GM23338 (cell line): ENCODE data around the gene ZMYND12. TPM values are rescaled to one million over a fixed set of nuclear protein-coding genes. Genes with fewer than 3 reads are reported as not detected.
A peak's percentile ranks its signal among the peaks of the same experiment; 100 is the strongest.

Experiments
- ATAC-seq: fragments of 200-7000 bp; cut with Tn5 transposase; 3 replicates; pipeline ENCODE4 v1.9.1; 2020
- DNase-seq: peaks from one replicate; pipeline ENCODE4 v3.0.0-alpha.2; 2015; ENCODE audit warnings: low spot score
- H2AFZ ChIP-seq: fragments of 200-600 bp; sonication (generic); 2 replicates; pipeline ENCODE4 v1.8.0; 2016; ENCODE audit warnings: antibody characterized with exemption, mild to moderate bottlenecking, moderate library complexity
- H3F3A ChIP-seq: fragments of 200-600 bp; sonication (generic); replicated peaks from 2 replicates; pipeline ENCODE4 v1.8.0; 2017; ENCODE audit warnings: antibody characterized with exemption, mixed run types, low read depth
- H3K27ac ChIP-seq: fragments of 200-600 bp; sonication (generic); 2 replicates; pipeline ENCODE4 v1.6.1; 2016; ENCODE audit warnings: low read depth
- H3K27me3 ChIP-seq: fragments of 200-600 bp; sonication (generic); 2 replicates; pipeline ENCODE4 v1.8.0; 2016; ENCODE audit warnings: mild to moderate bottlenecking, mixed run types, moderate library complexity; ENCODE audit not compliant: insufficient read depth
- H3K36me3 ChIP-seq: fragments of 200-600 bp; sonication (generic); 2 replicates; pipeline ENCODE4 v1.8.0; 2016; ENCODE audit warnings: mild to moderate bottlenecking; ENCODE audit not compliant: insufficient read depth
- H3K4me1 ChIP-seq: fragments of 200-600 bp; sonication (generic); 2 replicates; pipeline ENCODE4 v1.8.0; 2016; ENCODE audit warnings: mild to moderate bottlenecking, moderate library complexity; ENCODE audit not compliant: insufficient read depth
- H3K4me2 ChIP-seq: fragments of 200-600 bp; sonication (generic); 2 replicates; pipeline ENCODE4 v1.7.1; 2017; ENCODE audit warnings: mixed run types
- H3K4me3 ChIP-seq: fragments of 200-600 bp; sonication (generic); 2 replicates; pipeline ENCODE4 v1.6.1; 2016; ENCODE audit warnings: mixed run types
- H3K79me2 ChIP-seq: fragments of 200-600 bp; sonication (generic); replicated peaks from 2 replicates; pipeline ENCODE4 v1.8.0; 2017; ENCODE audit warnings: mild to moderate bottlenecking; ENCODE audit not compliant: insufficient read depth
- H3K9me2 ChIP-seq: fragments of 200-600 bp; sonication (generic); 2 replicates; pipeline ENCODE4 v1.8.0; 2017; ENCODE audit not compliant: insufficient read depth
- H4K20me1 ChIP-seq: fragments of 200-600 bp; sonication (generic); replicated peaks from 2 replicates; pipeline ENCODE4 v1.8.0; 2017; ENCODE audit warnings: mild to moderate bottlenecking; ENCODE audit not compliant: insufficient read depth
- H3K27ac Mint-ChIP-seq: 2 replicates; pipeline ENCODE4 v1.8.0; 2020; ENCODE audit warnings: inconsistent platforms, mild to moderate bottlenecking, moderate library complexity, mixed read lengths
- H3K27me3 Mint-ChIP-seq: 3 replicates; pipeline ENCODE4 v1.8.0; 2022; ENCODE audit warnings: low read depth, mild to moderate bottlenecking, moderate library complexity, mixed read lengths, inconsistent platforms; ENCODE audit not compliant: insufficient read depth, poor library complexity
- H3K36me3 Mint-ChIP-seq: 3 replicates; pipeline ENCODE4 v1.8.0; 2021; ENCODE audit warnings: low read depth, mild to moderate bottlenecking, inconsistent platforms, moderate library complexity, mixed read lengths
- H3K4me1 Mint-ChIP-seq: 3 replicates; pipeline ENCODE4 v1.8.0; 2020; ENCODE audit warnings: mild to moderate bottlenecking, inconsistent platforms, mixed read lengths
- H3K4me3 Mint-ChIP-seq: 3 replicates; pipeline ENCODE4 v1.8.0; 2021; ENCODE audit warnings: moderate library complexity, mild to moderate bottlenecking, inconsistent platforms, mixed read lengths
- H3K9me3 Mint-ChIP-seq: 3 replicates; pipeline ENCODE4 v1.8.0; 2020; ENCODE audit warnings: moderate library complexity, mild to moderate bottlenecking, inconsistent platforms, mixed read lengths
- EZH2 ChIP-seq: fragments of 200-600 bp; sonication (generic); IDR thresholded peaks from one replicate; pipeline ENCODE4 v1.8.0; 2017; ENCODE audit warnings: antibody characterized with exemption, mild to moderate bottlenecking, low read depth; ENCODE audit not compliant: unreplicated experiment
- JUNB ChIP-seq: IDR thresholded peaks from one replicate; pipeline ENCODE4 v1.6.1; 2016; ENCODE audit warnings: antibody characterized with exemption; ENCODE audit not compliant: unreplicated experiment
- POLR2AphosphoS5 ChIP-seq: IDR thresholded peaks from 2 replicates; pipeline ENCODE4 v1.6.1; 2016; ENCODE audit warnings: antibody characterized with exemption, low read depth
- STAT1 ChIP-seq: IDR thresholded peaks from one replicate; pipeline ENCODE4 v1.6.1; 2016; ENCODE audit warnings: antibody characterized with exemption; ENCODE audit not compliant: unreplicated experiment
- ZNF114 ChIP-seq: fragments of 250-450 bp; sonication (Bioruptor Pico); IDR thresholded peaks from 2 replicates; pipeline ENCODE4 v1.5.0; 2020; ENCODE audit warnings: mild to moderate bottlenecking, moderate library complexity
- polyA plus RNA-seq: library from polyadenylated mRNA; unstranded; fragments of >200 nt; fragmentation: Nextera tagmentation; extraction: Ambion mirVana; gene quantifications from 2 replicates; pipeline ENCODE4 v1.2.1, GENCODE V29; 2016
- total RNA-seq: library from RNA; depleted of rRNA; stranded (reverse); fragments of >200 nt; shearing (Covaris generic); gene quantifications from 2 replicates; pipeline ENCODE4 v1.2.3, GENCODE V29; 2014
- TF ChIP-seq, protein P1 (sequence below), 2 experiments: fragments of 200-600 bp in 1 of 2; sonication (generic) in 1 of 2; conservative IDR thresholded peaks; 2 replicates each; pipeline versions ENCODE4 v1.5.1 to v1.6.1; 2016 to 2017; ENCODE audit warnings: antibody characterized with exemption in 2 of 2, low read depth in 2 of 2, mild to moderate bottlenecking in 2 of 2, moderate library complexity in 1 of 2
- TF ChIP-seq, protein P2 (sequence below): IDR thresholded peaks from one replicate; pipeline ENCODE4 v1.6.1; 2018; ENCODE audit warnings: antibody characterized with exemption; ENCODE audit not compliant: unreplicated experiment

Gene ZMYND12
- total and polyA plus RNA-seq, 2 experiments from 2014 or later = 0.16 to 0.63 TPM

DNA sequence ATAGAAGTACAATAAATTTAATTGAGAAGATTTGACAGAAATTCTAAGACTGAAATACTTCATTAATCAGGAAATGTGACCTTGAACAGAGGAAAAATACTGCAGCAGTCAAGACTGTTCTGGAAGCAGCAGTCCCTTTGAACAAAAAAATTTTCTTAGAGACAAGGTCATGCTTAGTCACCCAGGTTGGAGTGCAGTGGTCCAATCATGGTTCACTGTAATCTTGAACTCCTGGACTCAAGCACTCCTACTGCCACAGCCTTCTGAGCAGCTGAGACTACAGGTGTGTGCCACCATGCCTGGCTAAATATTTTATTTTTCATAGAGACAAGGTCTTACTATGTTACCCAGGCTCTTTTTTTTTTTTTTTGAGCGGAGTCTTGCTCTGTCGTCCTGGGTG lies 5.4 kb upstream of the ZMYND12 start:
- Histone ChIP-seq H3K36me3 (no peaks in the 10 kb centered on the region; the same call in 1 of the 2 replicates), H3F3A (0 out of 2 replicates have a peak, but pooled peaks cover 5% of the 10 kb centered on the region), H4K20me1 (no peaks in the 10 kb centered on the region), H3K9me2 (no peaks in the 10 kb centered on the region), H3K79me2 (peaks cover 19% of the 10 kb centered on the region; the same call in 1 of the 2 replicates), H3K4me1 (peaks cover 14% of the 10 kb centered on the region), H3K4me2 (no peak overlapping the region), H3K27me3 (peaks cover 7% of the 10 kb centered on the region; the same call in 1 of the 2 replicates), H3K4me3 (no peak overlapping the region), H2AFZ (no peak overlapping the region), H3K27ac (no peak overlapping the region)
- no peak overlapping the region for H3K4me3 Mint-ChIP-seq
- no peaks in the 10 kb centered on the region for H3K9me3 Mint-ChIP-seq
- TF ChIP-seq JUNB = no peak
- TF ChIP-seq, protein P1, sequence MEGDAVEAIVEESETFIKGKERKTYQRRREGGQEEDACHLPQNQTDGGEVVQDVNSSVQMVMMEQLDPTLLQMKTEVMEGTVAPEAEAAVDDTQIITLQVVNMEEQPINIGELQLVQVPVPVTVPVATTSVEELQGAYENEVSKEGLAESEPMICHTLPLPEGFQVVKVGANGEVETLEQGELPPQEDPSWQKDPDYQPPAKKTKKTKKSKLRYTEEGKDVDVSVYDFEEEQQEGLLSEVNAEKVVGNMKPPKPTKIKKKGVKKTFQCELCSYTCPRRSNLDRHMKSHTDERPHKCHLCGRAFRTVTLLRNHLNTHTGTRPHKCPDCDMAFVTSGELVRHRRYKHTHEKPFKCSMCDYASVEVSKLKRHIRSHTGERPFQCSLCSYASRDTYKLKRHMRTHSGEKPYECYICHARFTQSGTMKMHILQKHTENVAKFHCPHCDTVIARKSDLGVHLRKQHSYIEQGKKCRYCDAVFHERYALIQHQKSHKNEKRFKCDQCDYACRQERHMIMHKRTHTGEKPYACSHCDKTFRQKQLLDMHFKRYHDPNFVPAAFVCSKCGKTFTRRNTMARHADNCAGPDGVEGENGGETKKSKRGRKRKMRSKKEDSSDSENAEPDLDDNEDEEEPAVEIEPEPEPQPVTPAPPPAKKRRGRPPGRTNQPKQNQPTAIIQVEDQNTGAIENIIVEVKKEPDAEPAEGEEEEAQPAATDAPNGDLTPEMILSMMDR (conservative IDR thresholded peaks at IDR 0.05; ENCODE audit: low read depth in 2 of 2) = no peak
- TF ChIP-seq ZNF114 (CRISPR knock-in tag) = no peak
- no peak for TF ChIP-seq STAT1
- TF ChIP-seq, protein P2, sequence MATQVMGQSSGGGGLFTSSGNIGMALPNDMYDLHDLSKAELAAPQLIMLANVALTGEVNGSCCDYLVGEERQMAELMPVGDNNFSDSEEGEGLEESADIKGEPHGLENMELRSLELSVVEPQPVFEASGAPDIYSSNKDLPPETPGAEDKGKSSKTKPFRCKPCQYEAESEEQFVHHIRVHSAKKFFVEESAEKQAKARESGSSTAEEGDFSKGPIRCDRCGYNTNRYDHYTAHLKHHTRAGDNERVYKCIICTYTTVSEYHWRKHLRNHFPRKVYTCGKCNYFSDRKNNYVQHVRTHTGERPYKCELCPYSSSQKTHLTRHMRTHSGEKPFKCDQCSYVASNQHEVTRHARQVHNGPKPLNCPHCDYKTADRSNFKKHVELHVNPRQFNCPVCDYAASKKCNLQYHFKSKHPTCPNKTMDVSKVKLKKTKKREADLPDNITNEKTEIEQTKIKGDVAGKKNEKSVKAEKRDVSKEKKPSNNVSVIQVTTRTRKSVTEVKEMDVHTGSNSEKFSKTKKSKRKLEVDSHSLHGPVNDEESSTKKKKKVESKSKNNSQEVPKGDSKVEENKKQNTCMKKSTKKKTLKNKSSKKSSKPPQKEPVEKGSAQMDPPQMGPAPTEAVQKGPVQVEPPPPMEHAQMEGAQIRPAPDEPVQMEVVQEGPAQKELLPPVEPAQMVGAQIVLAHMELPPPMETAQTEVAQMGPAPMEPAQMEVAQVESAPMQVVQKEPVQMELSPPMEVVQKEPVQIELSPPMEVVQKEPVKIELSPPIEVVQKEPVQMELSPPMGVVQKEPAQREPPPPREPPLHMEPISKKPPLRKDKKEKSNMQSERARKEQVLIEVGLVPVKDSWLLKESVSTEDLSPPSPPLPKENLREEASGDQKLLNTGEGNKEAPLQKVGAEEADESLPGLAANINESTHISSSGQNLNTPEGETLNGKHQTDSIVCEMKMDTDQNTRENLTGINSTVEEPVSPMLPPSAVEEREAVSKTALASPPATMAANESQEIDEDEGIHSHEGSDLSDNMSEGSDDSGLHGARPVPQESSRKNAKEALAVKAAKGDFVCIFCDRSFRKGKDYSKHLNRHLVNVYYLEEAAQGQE = no peak
- ATAC-seq (no peak), DNase-seq (no peak)
- H3K27ac Mint-ChIP-seq = no peak overlapping the region
- peaks cover 27% of the 10 kb centered on the region for H3K36me3 Mint-ChIP-seq
- H3K4me1 Mint-ChIP-seq = peaks cover 18% of the 10 kb centered on the region
- H3K27me3 Mint-ChIP-seq = peaks cover 1% of the 10 kb centered on the region

DNA sequence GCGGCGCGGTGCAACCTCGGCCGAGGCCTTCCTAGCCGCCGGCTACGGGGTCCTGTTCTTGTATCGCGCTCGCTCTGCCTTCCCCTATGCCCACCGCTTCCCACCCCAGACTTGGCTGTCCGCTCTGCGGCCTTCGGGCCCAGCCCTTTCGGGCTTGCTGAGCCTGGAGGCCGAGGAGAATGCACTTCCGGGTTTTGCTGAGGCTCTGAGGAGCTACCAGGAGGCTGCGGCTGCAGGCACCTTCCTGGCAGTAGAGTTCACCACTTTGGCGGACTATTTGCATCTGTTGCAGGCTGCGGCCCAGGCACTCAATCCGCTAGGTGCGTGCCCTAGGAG lies 900 bp upstream of the ZMYND12 start:
- Histone ChIP-seq H3K27ac (peak overlapping the region; percentile 94), H3K27me3 (no peaks in the 10 kb centered on the region), H3K79me2 (peaks cover 19% of the 10 kb centered on the region; the same call in 1 of the 2 replicates), H3K9me2 (no peaks in the 10 kb centered on the region), H4K20me1 (no peaks in the 10 kb centered on the region), H2AFZ (peak overlapping the region; percentile 100), H3K4me2 (peak overlapping the region; percentile 93), H3F3A (0 out of 2 replicates have a peak, but pooled peaks cover 12% of the 10 kb centered on the region), H3K4me3 (peak overlapping the region; percentile 96), H3K4me1 (peaks cover 9% of the 10 kb centered on the region), H3K36me3 (no peaks in the 10 kb centered on the region; the same call in 1 of the 2 replicates)
- DNase-seq = peak; percentile 72
- peak; percentile 71 for ATAC-seq
- Mint-ChIP-seq H3K9me3 (no peaks in the 10 kb centered on the region), H3K27ac (peak overlapping the region; percentile 77), H3K4me3 (peak overlapping the region; percentile 88), H3K4me1 (peaks cover 9% of the 10 kb centered on the region), H3K36me3 (peaks cover 27% of the 10 kb centered on the region), H3K27me3 (peaks cover 12% of the 10 kb centered on the region)
- no peak for TF ChIP-seq POLR2AphosphoS5
- TF ChIP-seq EZH2 = no peak
- TF ChIP-seq, protein P2 = no peak
- TF ChIP-seq ZNF114 (CRISPR knock-in tag) = no peak
